ENCODE data around the gene FAM13A. TPM values are rescaled to one million over a fixed set of nuclear protein-coding genes. Genes with fewer than 3 reads are reported as not detected.
A peak's percentile ranks its signal among the peaks of the same experiment; 100 is the strongest.

The FAM13A gene
- total RNA-seq, 4 donors from 2014 or later: 5.2 to 19.1 (median 8.2) TPM

DNA sequence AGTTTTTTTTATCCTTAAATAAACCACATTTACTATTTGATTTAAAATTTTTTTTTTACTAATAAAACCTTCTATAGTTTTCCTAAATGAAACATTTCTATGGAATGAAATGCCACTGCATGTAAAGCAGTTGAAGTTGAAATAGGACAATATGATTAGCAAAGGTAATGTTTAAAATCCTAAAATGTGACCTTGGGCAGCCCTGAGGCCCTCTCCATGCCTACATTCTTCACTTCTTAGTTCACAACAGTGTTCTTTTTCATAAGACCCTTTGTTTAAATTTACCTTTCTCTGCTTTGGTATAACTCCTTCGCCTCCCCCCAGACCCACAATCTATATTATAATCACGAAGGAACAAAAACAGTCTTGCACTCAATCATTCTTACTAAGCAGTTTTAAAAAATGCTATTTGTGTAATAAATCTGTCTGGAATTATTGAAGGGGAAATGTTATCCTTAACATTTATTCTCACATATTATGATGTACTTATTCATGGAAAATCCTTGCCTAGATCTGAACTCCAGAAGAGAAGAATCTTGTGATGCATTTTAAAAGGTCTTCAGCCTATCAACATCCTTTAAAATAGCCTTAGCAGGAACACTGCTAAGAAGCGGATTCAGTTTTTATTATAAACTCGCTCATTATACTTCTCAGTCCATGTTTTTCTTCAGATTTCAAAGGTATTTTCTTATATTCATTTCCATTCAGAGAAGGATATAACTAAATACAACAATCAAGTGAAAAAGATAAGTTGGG lies 234.8 kb downstream of the FAM13A start:
- no peak for DNase-seq
- Histone ChIP-seq H3K27me3 (no peaks in the 10 kb centered on the region), H3K9me3 (no peaks in the 10 kb centered on the region), H3K27ac (peak overlapping the region; percentile 76 to 90 (median 82)), H3K4me1 (peaks cover 0 to 60% (median 10%) of the 10 kb centered on the region in 3 donors), H3K4me3 (peak overlapping the region; percentile 31 to 70 (median 51)), H3K36me3 (no peaks in the 10 kb centered on the region)
- intact Hi-C loops (cut with DNase I): loop anchor here (5.0 kb wide), 2 partner anchors 200 to 290 kb away; partner anchors contain the start of gene TIGD2
- TF ChIP-seq CTCF (IDR thresholded peaks at IDR 0.05): no peak
- no peak for TF ChIP-seq POLR2A (IDR thresholded peaks at IDR 0.05)
- WGBS, 2 donors: 48 to 63% methylated on average over 4 of the region's 4 CpGs

DNA sequence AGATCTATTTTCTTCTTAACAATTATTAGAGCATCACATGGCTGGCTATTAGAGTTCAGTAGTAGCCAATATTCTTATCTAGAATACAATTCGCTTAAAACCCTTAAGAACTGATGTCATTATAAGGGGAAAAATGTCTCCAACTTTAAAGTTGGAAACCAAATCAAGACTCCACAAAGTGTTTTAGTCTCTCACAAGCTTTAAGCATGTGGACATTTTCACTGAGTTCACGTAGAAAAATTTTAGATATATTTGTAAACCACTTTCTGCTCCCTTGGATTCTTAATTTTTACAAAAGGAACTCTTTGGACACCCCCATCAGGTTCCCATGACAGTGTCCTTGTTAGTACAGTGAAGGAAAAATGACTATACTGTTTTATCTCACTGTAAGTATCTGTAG lies 235.5 kb downstream of the FAM13A start:
- H3K36me3 ChIP-seq: no peaks in the 10 kb centered on the region
- no peaks in the 10 kb centered on the region for H3K27me3 ChIP-seq
- TF ChIP-seq CTCF (IDR thresholded peaks at IDR 0.05) (no peak), POLR2A (IDR thresholded peaks at IDR 0.05) (no peak)
- no peaks in the 10 kb centered on the region for H3K9me3 ChIP-seq
- WGBS, 2 donors: 44 to 65% methylated on average over 2 of the region's 2 CpGs
- no peak for DNase-seq
- intact Hi-C loops (cut with DNase I): loop anchor here (5.0 kb wide), 2 partner anchors 201 to 291 kb away; partner anchors contain the start of gene TIGD2
- peak overlapping the region in 3 of 4 donors; percentile 0 to 90 (median 88) for H3K27ac ChIP-seq
- peak overlapping the region in 3 of 4 donors; percentile 48 to 70 (median 54) for H3K4me3 ChIP-seq
- peaks cover 0 to 60% (median 10%) of the 10 kb centered on the region in 3 donors for H3K4me1 ChIP-seq

- peak overlapping the region in 3 of 4 donors; percentile 3 to 70 (median 48) for H3K4me3 ChIP-seq
- no peaks in the 10 kb centered on the region for H3K9me3 ChIP-seq
- intact Hi-C loops (cut with DNase I): loop anchor here (5.0 kb wide), 2 partner anchors 201 to 291 kb away; partner anchors contain the start of gene TIGD2
- H3K27ac ChIP-seq: peak overlapping the region in 3 of 4 donors; percentile 14 to 88 (median 43)
- DNase-seq: no peak
- no peak for TF ChIP-seq POLR2A (IDR thresholded peaks at IDR 0.05)
- TF ChIP-seq CTCF (IDR thresholded peaks at IDR 0.05): no peak
- WGBS, 2 donors: 71 to 77% methylated on average over 10 of the region's 10 CpGs
- peaks cover 0 to 60% (median 10%) of the 10 kb centered on the region in 3 donors for H3K4me1 ChIP-seq
- no peaks in the 10 kb centered on the region for H3K27me3 ChIP-seq
- no peaks in the 10 kb centered on the region for H3K36me3 ChIP-seq
These were observed 236.1 kb downstream of the FAM13A start for GRCh38 chr4:88820698-88821415.

DNA sequence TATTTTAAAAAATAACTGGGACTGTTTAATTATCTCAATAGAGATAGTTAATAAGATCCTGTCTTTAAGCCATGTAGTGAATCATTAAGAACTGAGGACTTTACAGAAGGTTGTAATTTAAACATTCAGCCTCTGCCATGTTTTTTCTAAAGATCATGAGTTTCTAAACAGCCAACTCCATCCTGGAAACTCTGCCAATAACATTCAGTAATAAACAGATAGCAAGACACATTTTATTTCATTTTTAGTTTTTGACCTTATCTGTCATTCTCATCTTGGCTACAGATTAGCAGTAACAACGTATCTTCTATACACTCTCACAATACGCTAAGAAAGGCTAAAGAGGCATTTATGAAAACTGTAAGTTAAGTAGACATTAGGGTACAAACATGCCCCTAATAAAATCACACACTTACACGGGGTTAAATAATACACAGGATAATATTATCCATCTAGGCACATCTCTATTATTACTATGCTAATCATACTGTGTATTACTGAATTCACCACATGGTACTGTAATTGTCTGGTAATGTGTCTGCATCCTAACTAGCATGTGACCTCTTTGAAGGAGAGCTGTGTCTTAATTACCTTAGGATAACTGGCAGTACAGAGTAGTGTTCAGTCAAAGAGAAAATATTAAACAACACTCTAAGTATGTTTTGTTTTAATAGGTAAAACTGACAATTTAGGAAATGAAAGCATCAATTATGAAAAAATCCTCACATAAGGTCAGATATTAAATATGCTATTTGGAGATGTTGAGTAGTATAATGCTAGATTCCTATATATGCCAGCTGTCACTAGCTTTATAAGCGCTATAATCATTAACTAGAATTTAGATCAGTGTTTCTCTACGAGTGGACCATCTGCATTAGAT lies 236.9 kb downstream of the FAM13A start:
- Histone ChIP-seq H3K4me1 (peaks cover 0 to 60% (median 10%) of the 10 kb centered on the region in 3 donors), H3K27me3 (no peaks in the 10 kb centered on the region), H3K4me3 (peak overlapping the region in 2 of 4 donors; percentile 48 to 70), H3K36me3 (no peaks in the 10 kb centered on the region), H3K9me3 (no peaks in the 10 kb centered on the region), H3K27ac (peak overlapping the region in 2 of 4 donors; percentile 43 to 88)
- no peak for TF ChIP-seq POLR2A (IDR thresholded peaks at IDR 0.05)
- TF ChIP-seq CTCF (IDR thresholded peaks at IDR 0.05): no peak
- 47 to 70% methylated on average over 5 of the region's 5 CpGs for WGBS, 2 donors
- DNase-seq: no peak
- intact Hi-C loops (cut with DNase I): loop anchor here (5.0 kb wide), 2 partner anchors 202 to 292 kb away; partner anchors contain the start of gene TIGD2

All from esophagus squamous epithelium (tissue), 5 donors.